Breast epithelium (tissue), 4 donors: ENCODE data around the gene NRP1. TPM values are rescaled to one million over a fixed set of nuclear protein-coding genes. Genes with fewer than 3 reads are reported as not detected.

Source experiments
- DNase-seq, 2 donors: peaks; one replicate each; pipeline ENCODE4 v3.0.0-alpha.2; 2019; ENCODE audit warnings: low spot score in 2 of 2
- H3K27ac ChIP-seq, 2 donors: fragments of 200-600 bp; sonication (generic) in 1 of 2; one replicate each; pipeline ENCODE4 v1.5.1; 2016 to 2019; ENCODE audit warnings: mild to moderate bottlenecking in 1 of 2
- H3K27me3 ChIP-seq, 2 donors: fragments of 200-600 bp; sonication (generic) in 1 of 2; one replicate each; pipeline versions ENCODE4 v1.5.1 to v1.6.0; 2017 to 2019; ENCODE audit warnings: control low read depth in 1 of 2, mild to moderate bottlenecking in 1 of 2
- H3K36me3 ChIP-seq: fragments of 200-600 bp; one replicate; pipeline ENCODE4 v1.5.1; 2019
- H3K4me1 ChIP-seq, 2 donors: fragments of 200-600 bp; sonication (generic); one replicate each; pipeline ENCODE4 v1.5.1; 2016 to 2019; ENCODE audit warnings: control low read depth in 1 of 2
- H3K4me3 ChIP-seq, 3 donors: fragments of 200-600 bp; sonication (generic); 1 replicate in 2 of 3; 2 replicates in 1 of 3; pipeline ENCODE4 v1.5.1; 2016 to 2019; ENCODE audit warnings: mild to moderate bottlenecking in 3 of 3, moderate library complexity in 2 of 3
- H3K9me3 ChIP-seq, 2 donors: fragments of 200-600 bp; sonication (generic) in 1 of 2; one replicate each; pipeline ENCODE4 v1.5.1; 2016 to 2019; ENCODE audit warnings: control low read depth in 1 of 2
- POLR2A ChIP-seq: fragments of 450-650 bp; IDR thresholded peaks from one replicate; pipeline ENCODE4 v1.6.1; 2016; ENCODE audit warnings: antibody characterized with exemption, mild to moderate bottlenecking, moderate library complexity
- POLR2AphosphoS5 ChIP-seq, 3 donors: sonication (generic); formaldehyde crosslinking; IDR thresholded peaks; one replicate each; pipeline ENCODE4 v1.6.1; 2017; ENCODE audit warnings: antibody characterized with exemption in 3 of 3
- intact Hi-C: fragments of 100-400 bp; cut with DNase I; formaldehyde crosslinking; loops from one replicate; pipeline ENCODE4 v1.15.1; 2023; ENCODE audit warnings: low total_unique reads
- total RNA-seq, 3 donors: library from RNA; depleted of rRNA; stranded (reverse); fragments of >200 nt; gene quantifications; one replicate each; pipeline ENCODE4 v1.1.0, GENCODE V29; 2016
- TF ChIP-seq, protein P1 (sequence below), 3 donors: fragments of 450-650 bp; IDR thresholded peaks; one replicate each; pipeline ENCODE4 v1.5.1; 2016 to 2017; ENCODE audit warnings: antibody characterized with exemption in 3 of 3, mild to moderate bottlenecking in 3 of 3, moderate library complexity in 3 of 3

Gene NRP1
- total RNA-seq, 3 donors from 2014 or later, result 50.8 to 76.0 (median 74.7) TPM

DNA sequence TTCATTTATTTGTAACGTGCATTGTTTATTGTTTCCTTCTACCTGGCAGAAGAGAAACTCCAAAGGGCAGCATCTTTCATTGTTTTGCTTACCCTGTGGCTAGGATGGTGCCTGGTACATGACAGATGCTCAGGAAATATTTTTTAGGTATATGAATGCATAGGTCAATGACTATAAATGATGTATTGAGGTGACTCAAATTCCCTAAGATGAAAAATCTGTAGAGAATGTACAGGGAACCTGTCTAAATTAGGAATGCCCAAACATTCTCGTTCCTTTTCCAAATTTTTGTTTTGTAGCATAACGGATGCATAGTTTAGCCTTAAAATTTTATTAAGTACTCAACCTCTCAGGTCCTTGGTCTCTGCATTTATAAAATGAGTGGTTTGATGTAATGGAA, 71.6 kb downstream of the NRP1 start:
- no peak overlapping the region for H3K27ac ChIP-seq
- no peaks in the 10 kb centered on the region for H3K9me3 ChIP-seq
- intact Hi-C loops, result no loop called here

DNA sequence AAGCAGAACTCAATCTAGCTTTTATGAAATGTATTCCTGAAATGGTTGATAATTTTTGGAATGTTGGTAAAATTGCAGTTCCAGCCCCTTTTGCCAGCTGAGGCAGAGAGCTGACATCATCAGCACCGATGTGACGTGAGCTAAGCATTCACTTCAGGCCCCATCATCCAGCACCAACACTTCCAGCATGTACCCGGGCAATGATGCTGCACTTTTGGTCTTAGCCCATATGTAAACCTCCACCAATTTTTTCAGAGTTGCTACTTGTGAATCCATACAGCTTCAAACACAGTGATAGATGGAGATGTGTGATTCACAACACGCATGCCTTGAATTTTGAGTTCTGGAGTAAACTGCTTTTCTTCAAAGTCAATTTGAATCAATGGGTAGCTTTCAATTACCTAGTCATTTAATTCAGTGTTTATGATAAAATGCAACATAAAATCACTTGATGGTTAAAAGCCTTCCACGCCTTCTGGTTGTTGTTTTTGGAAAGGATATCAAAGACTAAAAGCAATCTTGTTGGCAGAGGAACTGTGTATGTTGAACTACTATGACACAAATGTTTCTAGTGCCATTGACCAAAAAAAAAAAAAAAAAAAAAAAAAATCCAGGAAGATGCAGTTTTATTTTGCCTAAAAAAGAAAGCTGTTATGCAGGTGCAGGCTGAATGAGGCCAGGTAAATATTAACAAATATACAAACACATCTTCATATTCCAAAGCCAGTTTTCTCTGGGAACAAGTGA, 73.9 kb downstream of the NRP1 start:
- Histone ChIP-seq H3K9me3 (no peaks in the 10 kb centered on the region), H3K27me3 (no peaks in the 10 kb centered on the region), H3K4me1 (no peaks in the 10 kb centered on the region), H3K36me3 (no peaks in the 10 kb centered on the region), H3K27ac (no peak overlapping the region), H3K4me3 (no peak overlapping the region)
- DNase-seq, result no peak
- intact Hi-C loops, result no loop called here
- TF ChIP-seq POLR2A (no peak), POLR2AphosphoS5 (IDR thresholded peaks at IDR 0.05) (no peak)
- TF ChIP-seq, protein P1, sequence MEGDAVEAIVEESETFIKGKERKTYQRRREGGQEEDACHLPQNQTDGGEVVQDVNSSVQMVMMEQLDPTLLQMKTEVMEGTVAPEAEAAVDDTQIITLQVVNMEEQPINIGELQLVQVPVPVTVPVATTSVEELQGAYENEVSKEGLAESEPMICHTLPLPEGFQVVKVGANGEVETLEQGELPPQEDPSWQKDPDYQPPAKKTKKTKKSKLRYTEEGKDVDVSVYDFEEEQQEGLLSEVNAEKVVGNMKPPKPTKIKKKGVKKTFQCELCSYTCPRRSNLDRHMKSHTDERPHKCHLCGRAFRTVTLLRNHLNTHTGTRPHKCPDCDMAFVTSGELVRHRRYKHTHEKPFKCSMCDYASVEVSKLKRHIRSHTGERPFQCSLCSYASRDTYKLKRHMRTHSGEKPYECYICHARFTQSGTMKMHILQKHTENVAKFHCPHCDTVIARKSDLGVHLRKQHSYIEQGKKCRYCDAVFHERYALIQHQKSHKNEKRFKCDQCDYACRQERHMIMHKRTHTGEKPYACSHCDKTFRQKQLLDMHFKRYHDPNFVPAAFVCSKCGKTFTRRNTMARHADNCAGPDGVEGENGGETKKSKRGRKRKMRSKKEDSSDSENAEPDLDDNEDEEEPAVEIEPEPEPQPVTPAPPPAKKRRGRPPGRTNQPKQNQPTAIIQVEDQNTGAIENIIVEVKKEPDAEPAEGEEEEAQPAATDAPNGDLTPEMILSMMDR (IDR thresholded peaks at IDR 0.05), result no peak

More for the DNA sequence above, 71.6 kb downstream of the NRP1 start:
- no peak for DNase-seq
- Histone ChIP-seq H3K4me1 (no peaks in the 10 kb centered on the region), H3K36me3 (no peaks in the 10 kb centered on the region), H3K27me3 (no peaks in the 10 kb centered on the region), H3K4me3 (no peak overlapping the region)
- TF ChIP-seq POLR2AphosphoS5 (IDR thresholded peaks at IDR 0.05) (no peak), POLR2A (no peak)
- TF ChIP-seq, protein P1 (IDR thresholded peaks at IDR 0.05), result no peak

DNA sequence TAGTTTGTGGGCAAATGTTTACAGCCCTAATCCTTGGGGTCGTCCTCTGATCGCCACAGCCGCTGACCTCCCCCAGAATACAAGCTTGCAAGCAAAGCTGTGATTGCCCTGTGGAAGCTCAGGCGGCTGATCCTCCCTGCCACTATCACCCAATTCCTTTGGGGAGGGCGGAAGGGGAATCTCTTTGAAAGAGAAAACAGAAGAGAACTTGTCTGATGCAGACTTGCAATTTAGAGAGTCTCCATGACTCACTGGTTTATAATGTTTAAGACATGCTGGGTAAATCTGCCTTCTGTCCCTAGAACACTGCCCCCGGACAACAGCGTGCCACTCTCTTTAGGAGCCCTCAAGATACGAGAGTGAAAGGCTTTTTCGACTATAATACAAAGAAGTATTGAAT, 75.5 kb downstream of the NRP1 start:
- no peak overlapping the region for H3K4me3 ChIP-seq
- no peak for DNase-seq
- no peak for TF ChIP-seq POLR2A
- TF ChIP-seq, protein P1 (IDR thresholded peaks at IDR 0.05), result no peak
- no peak for TF ChIP-seq POLR2AphosphoS5 (IDR thresholded peaks at IDR 0.05)
- H3K9me3 ChIP-seq, result no peaks in the 10 kb centered on the region
- H3K27ac ChIP-seq, result no peak overlapping the region
- no peaks in the 10 kb centered on the region for H3K27me3 ChIP-seq
- intact Hi-C loops, result no loop called here
- no peaks in the 10 kb centered on the region for H3K4me1 ChIP-seq
- no peaks in the 10 kb centered on the region for H3K36me3 ChIP-seq

DNA sequence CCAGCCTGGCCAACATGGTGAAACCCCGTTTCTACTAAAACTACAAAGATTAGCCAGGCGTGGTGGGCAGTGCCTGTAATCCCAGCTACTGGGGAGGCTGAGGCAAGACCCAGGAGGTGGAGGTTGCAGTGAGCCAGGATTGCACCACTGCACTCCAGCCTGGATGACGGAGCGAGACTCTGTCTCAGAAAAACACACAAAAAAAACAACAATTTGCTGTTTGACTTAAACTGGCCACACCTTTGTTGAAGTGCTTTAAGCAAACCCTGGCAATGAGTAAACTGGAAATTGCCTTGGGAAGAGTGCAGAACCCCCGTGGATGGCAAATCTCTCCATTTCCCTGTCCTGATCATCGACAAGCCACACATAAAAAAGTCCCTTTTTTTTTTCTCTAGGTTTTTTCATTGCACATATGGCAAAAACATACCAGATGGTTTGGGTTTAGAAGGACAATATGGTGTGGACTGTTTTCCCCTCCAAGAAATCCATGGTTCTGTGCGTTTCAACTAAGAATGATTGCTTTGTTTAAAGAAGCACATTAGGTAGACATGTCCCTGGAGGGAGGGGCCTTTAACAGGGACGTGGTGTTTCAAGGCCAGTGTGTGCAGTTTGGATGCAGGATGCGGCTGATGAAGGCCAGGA, 76.9 kb downstream of the NRP1 start:
- Histone ChIP-seq H3K9me3 (no peaks in the 10 kb centered on the region), H3K4me3 (no peak overlapping the region), H3K36me3 (no peaks in the 10 kb centered on the region), H3K27me3 (no peaks in the 10 kb centered on the region), H3K4me1 (no peaks in the 10 kb centered on the region), H3K27ac (no peak overlapping the region)
- no peak for DNase-seq
- no peak for TF ChIP-seq POLR2AphosphoS5 (IDR thresholded peaks at IDR 0.05)
- TF ChIP-seq, protein P1 (IDR thresholded peaks at IDR 0.05), result no peak
- TF ChIP-seq POLR2A, result no peak
- intact Hi-C loops, result no loop called here

DNA sequence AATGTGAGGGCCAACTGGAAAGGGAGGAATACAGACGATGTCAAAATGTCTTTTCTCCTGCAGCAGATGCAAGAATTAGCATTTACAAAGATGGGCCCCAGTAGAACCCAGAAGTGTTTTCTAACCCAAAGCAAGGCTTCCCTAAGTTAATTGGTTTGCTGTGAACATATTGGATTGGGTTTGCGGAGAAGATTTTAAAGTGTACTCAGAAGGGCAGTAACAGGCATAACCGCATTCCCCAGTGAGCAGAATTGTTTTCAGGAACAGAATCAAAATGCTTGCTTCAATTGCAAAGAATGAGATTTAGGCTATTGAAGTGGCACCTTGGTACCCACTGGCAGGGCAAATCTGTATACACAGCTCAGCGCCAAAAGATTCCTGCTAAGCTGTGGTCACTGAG, 78.0 kb downstream of the NRP1 start:
- no peak overlapping the region for H3K4me3 ChIP-seq
- no peaks in the 10 kb centered on the region for H3K9me3 ChIP-seq
- intact Hi-C loops, result no loop called here
- H3K27ac ChIP-seq, result no peak overlapping the region
- TF ChIP-seq, protein P1 (IDR thresholded peaks at IDR 0.05), result no peak
- TF ChIP-seq POLR2A, result no peak
- TF ChIP-seq POLR2AphosphoS5 (IDR thresholded peaks at IDR 0.05), result no peak
- H3K27me3 ChIP-seq, result no peaks in the 10 kb centered on the region
- H3K36me3 ChIP-seq, result no peaks in the 10 kb centered on the region
- no peaks in the 10 kb centered on the region for H3K4me1 ChIP-seq
- no peak for DNase-seq
